Ureter (tissue), 1 donor: ENCODE measurements around the gene CALN1. TPM values are rescaled to one million over a fixed set of nuclear protein-coding genes. Genes with fewer than 3 reads are reported as not detected.
"Not testable (repeated sequence)": the region's sequence is repeated elsewhere in the genome, so short reads cannot be mapped to it uniquely, and the experiment has no call there.

Experiments
- DNase-seq: peaks from one replicate; pipeline ENCODE4 v3.0.0-alpha.2; 2020; ENCODE audit warnings: low spot score
- total RNA-seq: library from RNA; stranded (reverse); gene quantifications from one replicate; pipeline ENCODE4 v1.2.4, GENCODE V29; 2023
- donor health status: DM: yes; HTN: yes; CAD: no.

CALN1 gene
- total RNA-seq, result not detected

- not testable (repeated sequence) for DNase-seq
Measured at GRCh38 chr7:72412121-72412618, at the start of gene CALN1. Gene CALN1 (minus strand): TSS chr7:72412338.

GRCh38 chr7:72453471-72453870 lies 41.3 kb upstream of the CALN1 start:
- no peak for DNase-seq

GRCh38 chr7:72447465-72448204 lies 35.5 kb upstream of the CALN1 start:
- DNase-seq, result no peak

- no peak for DNase-seq
Measured at GRCh38 chr7:72446591-72447462, 34.7 kb upstream of the CALN1 start.

GRCh38 chr7:72446131-72446530 lies 34.0 kb upstream of the CALN1 start:
- no peak for DNase-seq

GRCh38 chr7:72445580-72445979 lies 33.4 kb upstream of the CALN1 start:
- DNase-seq, result no peak

- DNase-seq, result no peak
Measured at GRCh38 chr7:72445075-72445474, 32.9 kb upstream of the CALN1 start.

- DNase-seq, result no peak
Measured at GRCh38 chr7:72444026-72444776, 32.1 kb upstream of the CALN1 start.

GRCh38 chr7:72441791-72442190 lies 29.7 kb upstream of the CALN1 start:
- no peak for DNase-seq

- no peak for DNase-seq
Measured at GRCh38 chr7:72438491-72438890, 26.4 kb upstream of the CALN1 start.

- DNase-seq, result no peak
Measured at GRCh38 chr7:72437610-72438009, 25.5 kb upstream of the CALN1 start.

GRCh38 chr7:72437061-72437585 lies 25.0 kb upstream of the CALN1 start:
- no peak for DNase-seq

- no peak for DNase-seq
Measured at GRCh38 chr7:72435925-72436480, 23.9 kb upstream of the CALN1 start.

- DNase-seq, result no peak
Measured at GRCh38 chr7:72435366-72435765, 23.2 kb upstream of the CALN1 start.

- no peak for DNase-seq
Measured at GRCh38 chr7:72430531-72430930, 18.4 kb upstream of the CALN1 start.

GRCh38 chr7:72429316-72429715 lies 17.2 kb upstream of the CALN1 start:
- DNase-seq, result no peak

- no peak for DNase-seq
Measured at GRCh38 chr7:72416846-72417245, 4.7 kb upstream of the CALN1 start.

- DNase-seq, result no peak
Measured at GRCh38 chr7:72415586-72415985, 3.4 kb upstream of the CALN1 start.

GRCh38 chr7:72413886-72414285 lies 1.7 kb upstream of the CALN1 start:
- DNase-seq, result no peak

GRCh38 chr7:72413290-72413689 lies 1.2 kb upstream of the CALN1 start:
- DNase-seq, result no peak

GRCh38 chr7:72411419-72411818 lies 719 bp downstream of the CALN1 start:
- no peak for DNase-seq

- DNase-seq, result no peak
Measured at GRCh38 chr7:72409638-72410015, 2.5 kb downstream of the CALN1 start.
